HG02885 (cell line): Measurements from ENCODE around the gene SLC16A9.

Experiments
- ATAC-seq: cut with Tn5 transposase; IDR thresholded peaks from one replicate; pipeline ENCODE4 v1.9.1; 2021; ENCODE audit warnings: mild to moderate bottlenecking; ENCODE audit not compliant: unreplicated experiment, poor library complexity

SLC16A9 gene

DNA sequence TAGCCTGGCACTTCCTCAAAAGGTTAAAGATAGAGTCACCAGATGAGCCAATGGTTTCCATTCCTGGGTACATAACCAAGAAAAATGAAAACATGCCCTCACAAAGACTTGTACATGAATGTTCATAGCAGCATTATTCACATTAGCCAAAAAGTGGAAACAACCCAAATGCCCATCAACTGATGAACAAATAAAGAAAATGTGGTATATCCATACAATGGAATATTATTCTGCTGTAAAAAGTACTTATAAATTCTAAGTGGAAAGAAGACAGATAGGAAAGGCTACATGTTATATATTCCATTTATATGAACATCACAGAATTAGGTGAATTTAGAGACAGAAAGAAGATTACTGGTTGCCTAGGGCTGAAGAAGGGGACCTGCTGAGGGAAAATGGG, 10.7 kb upstream of the SLC16A9 start:
- no peak for ATAC-seq

DNA sequence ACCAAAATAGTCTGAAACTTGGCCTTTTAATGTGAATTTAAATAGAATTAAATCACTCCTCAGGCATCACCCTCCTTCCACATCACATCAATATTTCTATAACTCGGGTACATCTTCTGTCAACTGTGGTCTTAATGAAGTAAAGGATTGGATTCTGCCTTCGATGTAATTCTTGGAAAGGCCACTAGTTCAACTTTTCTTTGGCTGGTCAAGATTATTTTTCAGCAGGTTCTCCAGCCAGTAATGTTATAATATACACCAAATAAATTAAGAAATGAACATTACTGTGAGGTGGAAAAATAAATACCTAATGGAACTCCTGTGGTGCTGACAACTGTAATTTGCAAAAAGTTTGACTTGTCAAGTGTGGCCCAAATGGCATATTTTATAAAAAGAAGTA, 9.7 kb upstream of the SLC16A9 start:
- ATAC-seq: no peak

DNA sequence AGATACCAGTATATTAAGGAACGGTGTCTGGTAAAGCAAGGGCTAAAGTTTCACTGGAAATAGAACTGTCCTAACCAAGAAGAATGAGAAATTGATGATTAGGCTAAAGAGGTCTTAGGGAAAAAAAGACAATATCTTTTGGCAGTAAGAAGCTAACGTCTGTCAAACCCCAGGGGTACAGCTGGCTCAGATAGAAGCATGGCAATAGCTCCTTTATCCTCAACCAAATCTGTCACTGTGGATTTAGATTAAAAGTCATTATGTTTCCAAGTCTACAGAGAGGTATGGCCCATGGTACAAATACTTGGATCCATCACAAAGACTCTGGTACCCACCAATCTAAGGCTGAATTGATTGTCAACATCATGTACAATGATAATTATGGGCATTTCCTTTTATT, 8.6 kb upstream of the SLC16A9 start:
- no peak for ATAC-seq

DNA sequence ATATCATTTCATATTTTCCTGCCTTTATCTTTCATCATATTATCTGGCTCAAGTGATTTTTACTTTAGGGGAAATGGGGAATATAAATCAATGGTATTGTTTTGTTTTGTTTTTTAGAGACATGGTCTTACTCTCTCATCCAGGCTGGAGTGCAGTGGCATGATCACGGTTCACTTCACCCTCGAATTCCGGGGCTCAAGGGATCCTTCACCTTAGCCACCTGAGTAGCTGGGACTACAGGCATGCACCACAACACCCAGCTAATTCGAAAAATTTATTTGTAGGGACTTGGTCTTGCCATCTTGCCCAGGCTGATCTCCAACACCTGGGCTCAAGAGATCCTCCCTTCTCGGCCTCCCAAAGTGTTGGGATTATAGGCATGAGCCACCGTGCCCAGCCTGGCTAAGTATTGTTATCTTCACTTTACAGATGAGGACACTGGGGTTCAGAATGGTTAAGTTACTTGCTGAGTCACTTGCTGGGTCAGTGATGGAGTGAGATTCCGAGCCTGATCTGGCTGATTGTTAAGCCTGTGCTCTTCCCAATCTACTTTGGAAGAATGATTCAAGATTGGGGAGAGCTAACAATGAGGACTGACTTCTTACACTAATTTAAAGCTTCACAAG, 3.7 kb upstream of the SLC16A9 start:
- ATAC-seq: no peak

DNA sequence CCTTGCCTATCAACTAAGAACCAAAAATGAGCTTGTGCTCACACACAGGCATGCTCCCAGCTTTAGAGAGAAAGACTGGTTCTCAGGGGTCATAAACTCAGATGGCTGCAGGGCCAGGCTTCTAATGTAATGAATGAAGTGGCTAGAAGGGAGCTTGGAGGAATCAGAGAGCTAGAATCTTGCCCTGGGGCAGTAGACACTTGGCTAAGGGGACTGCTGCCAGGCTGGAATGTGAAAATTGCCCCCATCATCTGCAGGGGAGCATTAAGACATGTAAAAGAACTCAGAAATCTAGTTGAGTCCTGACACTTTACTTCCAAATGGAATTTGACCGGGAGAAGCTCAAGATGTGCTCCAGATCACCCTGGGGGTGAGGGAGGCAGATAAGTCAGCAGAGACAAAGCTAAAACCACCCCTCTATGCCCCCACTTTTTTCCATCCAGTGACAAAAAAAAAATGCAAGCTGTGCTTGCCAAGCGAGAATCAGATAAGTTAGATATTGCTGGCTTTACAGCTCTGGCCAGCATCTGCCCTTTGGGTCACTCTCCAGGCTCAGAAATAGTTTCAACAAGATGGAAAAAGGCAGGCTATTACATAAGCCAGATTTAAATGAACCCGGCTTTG, 2.3 kb upstream of the SLC16A9 start:
- ATAC-seq: no peak

DNA sequence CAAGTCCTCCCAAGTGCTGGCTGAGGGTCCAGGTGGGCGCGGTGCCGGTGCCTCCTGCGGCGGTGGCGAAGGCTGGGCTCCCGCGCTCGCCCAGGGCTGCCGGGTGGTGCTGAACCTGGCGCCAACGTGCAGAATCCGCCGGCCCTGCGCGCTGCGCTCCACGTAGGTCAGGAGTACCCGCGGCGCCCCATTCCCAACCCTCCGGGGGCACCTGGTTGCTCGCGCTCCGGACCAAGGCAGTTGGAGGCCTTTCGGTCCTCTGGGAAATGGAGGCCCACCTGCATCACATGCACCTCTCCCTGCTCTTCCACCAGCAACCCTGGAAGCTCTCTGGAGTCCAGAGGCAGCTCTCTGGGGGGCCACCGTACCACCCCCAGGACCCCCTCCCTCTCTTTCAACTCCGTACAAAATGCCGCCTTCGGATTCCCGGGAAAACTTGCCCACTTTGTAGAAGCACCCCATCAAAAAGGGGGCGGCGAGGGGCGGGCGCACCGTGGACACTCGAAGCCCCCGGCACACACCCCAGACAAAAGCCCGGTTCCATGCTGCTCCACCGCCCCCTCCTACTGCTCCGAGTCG, 745 bp downstream of the SLC16A9 start:
- ATAC-seq: peak; percentile 42

DNA sequence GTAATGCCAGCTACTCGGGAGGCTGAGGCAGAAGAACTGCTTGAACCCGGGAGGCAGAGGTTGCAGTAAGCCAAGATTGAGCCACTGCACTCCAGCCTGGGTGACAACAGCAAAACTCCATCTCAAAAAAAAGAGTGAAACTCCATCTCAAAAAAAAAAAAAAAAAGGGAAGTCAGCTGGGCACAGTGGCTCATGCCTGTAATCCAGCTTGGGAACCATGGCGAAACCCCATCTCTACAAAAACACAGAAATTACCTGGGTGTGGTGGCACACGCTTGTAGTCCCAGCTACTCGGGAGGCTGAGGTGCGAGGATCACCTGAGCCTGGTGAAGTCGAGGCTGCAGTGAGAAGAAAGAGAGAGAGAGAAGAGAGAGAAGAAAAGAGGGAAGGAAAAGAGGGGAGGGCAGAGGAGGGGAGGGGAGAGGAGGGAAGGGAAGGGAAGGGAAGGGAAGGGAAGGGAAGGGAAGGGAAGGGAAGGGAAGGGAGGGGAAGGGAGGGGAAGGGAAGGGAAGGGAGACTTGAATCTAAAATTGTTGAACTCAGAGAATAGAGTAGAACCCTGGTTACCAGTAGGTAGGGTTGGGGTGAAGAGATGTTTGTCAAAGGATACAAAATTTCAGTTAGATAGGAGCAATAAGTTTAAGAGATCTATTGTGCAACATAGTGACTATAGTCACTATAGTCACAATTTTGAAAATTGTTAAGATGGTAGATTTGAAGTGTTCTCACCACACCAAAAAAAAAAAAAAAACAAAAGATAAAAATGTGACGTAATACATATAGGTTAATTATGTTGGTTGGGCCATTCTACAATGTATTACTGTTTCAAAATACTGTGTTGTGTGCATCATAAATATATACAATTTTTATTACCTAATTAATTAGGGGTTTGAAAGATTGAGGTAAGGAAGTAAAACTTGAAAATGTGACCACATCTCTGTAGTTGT, 2.5 kb downstream of the SLC16A9 start:
- ATAC-seq: no peak

DNA sequence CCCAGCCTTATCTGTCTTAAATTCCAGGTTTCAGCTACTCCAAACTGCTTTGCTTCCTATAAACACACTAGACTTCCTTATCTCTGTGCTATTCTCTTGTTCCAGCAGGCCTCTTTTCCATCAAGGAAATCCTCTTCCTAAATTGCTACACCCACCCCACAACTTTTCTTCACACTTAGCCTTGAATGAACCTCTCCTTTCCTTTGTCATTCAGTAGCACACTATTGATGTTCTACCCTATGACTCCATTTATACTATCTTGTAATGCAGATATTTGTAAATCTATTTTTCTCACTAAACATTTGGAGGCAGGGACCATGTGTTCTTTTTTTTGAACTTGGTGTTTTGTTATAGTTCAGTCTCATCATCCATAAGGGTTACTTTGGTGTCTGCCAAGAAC, 3.7 kb downstream of the SLC16A9 start:
- ATAC-seq: no peak

DNA sequence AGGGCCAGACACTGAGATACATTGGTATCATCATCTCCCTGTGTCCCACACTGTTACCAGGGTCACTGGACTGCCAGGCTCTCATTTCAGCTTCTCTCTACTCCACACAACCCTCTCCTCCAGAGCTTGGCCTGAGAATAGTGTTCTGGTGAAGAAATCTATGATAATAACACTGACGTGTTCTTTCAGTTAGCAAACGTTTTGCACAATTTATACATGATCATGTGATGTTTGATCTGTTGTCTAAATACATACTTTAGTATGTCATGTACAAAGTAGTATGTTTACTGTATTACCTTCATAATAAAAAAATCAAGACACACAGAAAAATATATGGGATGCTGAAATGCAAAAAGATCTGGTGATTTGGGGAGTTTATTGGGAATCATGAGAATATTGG, 5.0 kb downstream of the SLC16A9 start:
- ATAC-seq: no peak

DNA sequence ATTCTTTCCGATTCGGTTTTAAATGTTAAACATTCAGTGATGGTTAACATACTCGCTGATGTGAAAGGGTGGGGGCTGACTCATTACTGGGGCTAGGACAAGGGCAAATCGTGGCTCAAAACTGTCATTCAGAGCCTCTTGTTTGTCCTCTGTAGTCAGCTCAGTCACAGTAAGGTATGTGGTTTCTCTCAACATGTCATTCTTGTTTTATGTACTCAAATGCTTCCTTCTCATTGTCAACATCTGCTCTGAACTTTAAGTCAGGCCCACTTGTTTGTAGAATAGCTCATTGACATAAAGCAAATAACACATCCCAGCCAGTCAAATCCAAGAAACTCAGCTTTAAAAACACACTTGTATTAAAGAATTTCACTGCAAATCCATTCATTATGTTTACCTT, 7.3 kb downstream of the SLC16A9 start:
- ATAC-seq: no peak

DNA sequence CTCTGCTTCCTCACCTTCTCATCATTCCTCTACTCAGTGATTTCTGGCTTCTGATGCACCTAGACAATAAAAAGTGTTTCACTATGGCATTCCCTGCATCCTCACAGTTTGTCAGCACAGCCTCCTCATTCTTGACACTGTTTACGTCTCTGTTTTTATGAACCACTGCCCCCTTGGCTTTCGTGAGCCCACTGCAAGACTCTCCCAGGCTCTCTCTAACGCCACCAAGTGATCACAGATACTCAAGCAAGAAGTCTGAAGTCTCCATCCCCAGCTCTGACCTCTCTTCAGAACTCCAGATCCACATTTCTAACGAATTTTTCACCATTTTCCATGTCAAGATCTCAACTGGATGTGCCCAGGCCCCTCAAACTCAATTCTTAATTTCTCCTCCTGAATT, 8.9 kb downstream of the SLC16A9 start:
- ATAC-seq: peak; percentile 52

DNA sequence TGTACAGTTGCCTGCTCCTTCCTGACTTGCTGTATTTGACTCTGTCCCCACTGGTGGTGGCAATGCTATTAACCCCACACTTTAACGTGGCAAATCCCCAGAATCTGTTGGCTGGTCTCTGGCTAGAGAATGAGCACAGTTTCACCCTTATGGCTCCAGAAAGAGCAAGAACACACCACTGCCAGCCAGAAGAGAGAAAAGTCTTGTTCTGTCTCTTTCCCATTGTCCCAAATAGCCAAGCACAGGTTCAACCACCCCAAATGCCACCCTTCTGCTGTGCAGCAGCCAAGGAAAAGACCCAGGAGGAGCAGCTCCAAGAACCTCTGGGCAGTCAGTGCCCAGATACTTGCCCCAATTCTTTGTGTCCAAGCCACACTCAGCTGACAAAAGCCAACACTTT, 11.3 kb downstream of the SLC16A9 start:
- ATAC-seq: no peak

DNA sequence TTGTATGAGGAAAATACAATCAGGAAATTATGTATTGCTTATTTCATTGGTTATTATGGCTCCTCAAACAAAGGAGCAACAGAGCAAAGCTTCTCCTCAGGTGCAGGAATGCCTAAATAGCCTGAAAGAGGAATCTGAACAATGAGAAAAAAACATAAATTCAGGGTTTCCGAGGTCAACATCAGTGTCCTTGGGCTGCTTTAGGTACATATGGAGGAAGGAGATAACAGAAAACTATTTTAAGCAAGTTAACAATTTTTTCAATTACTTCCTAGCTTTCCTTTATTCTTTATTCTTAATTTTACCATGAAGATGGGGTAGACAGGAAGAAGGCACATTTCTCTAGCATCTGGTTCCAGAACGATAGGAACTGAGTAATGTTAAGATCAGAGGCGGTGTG, 14.0 kb downstream of the SLC16A9 start:
- ATAC-seq: no peak

DNA sequence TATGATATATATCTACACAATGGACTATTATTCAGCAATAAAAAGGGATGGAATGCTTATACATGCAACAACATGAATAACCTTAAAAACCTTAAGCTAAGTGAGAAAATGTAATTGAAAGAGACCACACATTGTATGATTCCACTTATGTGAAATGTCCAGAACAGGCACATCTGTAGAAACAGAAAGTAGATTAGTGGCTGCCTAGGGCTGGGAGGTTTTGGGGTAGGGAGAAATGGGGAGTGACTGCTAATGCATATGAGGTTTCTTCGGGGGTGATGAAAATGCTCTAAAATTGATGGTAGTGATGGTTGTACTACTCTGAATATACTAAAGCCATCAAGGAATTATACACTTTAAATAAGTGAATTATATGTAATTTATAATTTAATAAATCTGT, 14.7 kb downstream of the SLC16A9 start:
- ATAC-seq: no peak

DNA sequence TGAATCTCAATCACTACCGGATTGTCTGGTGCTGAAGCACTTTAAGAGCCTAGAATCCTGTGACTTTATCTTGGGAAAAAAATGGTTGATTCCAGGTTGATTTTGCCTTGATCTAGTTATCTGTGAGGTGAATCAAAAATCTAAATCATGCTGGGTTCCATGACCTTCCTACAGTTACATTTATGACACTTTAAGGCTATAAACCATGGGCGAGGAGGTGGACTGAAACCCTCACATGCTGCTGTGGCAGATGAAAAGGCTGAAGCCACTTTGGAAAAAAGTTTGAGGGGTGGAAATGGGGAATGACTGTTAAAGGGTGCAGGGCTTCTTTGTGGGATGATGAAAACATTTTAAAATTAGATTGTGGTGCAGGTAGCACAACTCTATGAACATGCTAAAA, 17.5 kb downstream of the SLC16A9 start:
- ATAC-seq: no peak

DNA sequence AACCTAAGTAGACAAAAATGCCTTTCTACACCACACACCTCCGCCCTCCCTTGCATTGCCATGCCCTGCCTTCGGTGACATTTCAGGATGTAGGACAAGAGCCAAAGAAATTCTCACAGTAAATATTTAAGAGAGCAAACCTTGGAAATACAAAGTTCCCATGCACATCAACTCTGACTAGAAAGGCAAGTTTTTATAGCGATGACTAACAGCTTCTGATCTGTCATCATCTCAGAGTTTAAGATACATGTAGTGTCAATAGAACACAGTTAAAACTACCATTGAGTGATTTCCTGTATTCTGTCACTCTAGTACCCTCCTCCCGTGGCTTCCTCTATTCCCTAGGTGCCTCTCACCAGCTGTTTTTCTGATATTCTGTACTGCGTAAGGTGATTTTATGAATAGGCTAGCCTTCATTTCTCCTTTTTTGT, 20.7 kb downstream of the SLC16A9 start:
- no peak for ATAC-seq

DNA sequence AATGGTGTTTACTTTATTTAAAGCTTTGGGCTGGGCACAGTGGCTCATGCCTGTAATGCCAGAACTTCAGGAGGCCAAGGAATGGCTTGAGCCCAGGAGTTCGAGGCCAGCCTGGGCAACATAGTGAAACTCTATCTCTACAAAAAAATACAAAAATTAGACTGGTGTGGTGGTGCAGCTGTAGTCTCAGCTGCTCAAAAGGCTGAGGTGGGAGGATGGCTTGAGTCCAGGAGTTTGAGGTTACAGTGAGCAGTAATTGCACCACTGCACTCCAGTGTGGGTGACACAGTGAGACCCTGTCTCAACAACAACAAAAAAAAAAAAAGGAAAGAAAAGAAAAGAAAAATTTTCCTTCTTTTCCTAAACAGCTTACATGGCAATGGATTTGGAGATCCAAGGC, 22.0 kb downstream of the SLC16A9 start:
- peak; percentile 67 for ATAC-seq

DNA sequence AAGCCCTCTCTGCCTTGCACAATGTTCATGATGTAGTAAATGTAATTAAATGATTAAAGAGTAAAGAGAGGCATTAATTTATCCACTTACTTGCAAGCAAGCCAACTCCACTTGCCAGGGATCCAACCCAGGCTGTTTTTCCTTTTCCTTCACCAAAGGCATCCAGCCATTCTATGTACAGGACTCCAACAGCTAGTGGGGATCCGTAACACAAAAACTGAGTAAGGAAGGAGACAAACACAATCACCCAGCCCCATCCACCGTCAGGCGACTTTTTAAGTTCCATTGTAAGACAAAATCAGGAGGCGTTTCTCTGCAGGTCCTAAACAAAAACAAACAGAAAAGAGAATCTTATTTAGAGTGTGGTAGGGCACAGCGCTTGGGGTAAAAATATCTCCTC, 25.6 kb downstream of the SLC16A9 start:
- ATAC-seq: no peak

DNA sequence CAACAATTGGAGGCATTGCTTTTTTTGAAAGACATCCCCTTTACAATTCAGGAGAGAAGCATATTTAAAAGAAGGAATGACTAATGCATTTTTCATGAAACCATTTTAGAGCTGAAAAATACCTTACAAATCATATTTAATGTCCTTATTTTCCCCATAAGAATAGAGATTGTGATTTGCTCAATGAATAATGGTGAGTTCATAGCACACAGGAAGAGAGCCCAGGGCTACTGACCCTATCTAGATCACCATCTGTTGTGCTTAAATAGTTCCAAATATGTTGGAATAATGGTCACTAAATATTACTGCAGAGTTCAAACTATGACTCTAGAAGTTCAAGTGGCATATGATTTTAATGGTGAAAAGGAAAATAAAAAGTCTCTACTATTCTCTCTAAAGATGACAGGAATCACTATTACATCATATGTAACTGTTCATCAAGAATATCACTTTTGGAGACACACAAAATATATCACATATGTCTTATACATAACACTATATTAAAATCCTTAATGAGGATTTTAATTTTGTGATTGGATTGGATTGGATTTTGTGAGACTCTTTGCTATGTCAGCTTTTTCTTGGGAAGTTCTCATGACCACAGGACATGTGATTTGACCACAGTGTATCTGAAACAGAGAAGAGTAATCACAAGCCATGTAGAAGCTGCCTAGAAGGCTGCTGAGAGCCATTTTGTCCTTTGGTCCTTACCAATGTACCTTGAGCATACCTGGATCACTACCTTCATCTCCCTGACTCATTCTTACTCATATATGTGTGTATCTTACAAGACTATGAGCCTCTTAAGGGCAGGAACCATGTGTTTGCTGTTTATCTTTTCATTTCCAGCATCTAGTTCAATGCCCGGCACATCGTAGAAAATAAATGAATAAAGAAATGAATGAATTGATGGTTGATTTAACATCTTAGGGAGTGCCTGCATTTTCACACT, 26.4 kb downstream of the SLC16A9 start:
- ATAC-seq: no peak

DNA sequence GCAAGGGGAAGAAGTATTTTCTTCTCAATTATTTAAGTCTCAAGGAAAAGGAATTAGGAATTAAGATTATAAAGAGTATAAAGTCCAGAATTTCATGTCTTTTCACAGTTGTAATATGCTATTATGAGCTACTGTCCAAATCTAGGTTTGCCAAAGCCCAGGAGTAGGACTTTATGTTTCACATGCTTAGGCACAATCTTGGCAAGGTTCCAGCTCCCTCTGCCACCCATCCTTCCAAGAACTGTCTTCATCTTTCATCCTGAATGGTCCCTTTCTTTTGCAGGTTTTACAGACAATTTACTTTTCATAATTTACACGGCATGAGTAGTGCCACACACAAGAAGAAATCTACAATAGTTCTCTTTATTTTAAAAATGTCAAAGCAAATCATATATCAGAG, 29.5 kb downstream of the SLC16A9 start:
- no peak for ATAC-seq
